ENCODE data around the gene ZC3H13. TPM values are rescaled to one million over a fixed set of nuclear protein-coding genes. Genes with fewer than 3 reads are reported as not detected.

ZC3H13 gene
- total RNA-seq, 1 donor from 2014 or later, result 60.7 TPM

DNA sequence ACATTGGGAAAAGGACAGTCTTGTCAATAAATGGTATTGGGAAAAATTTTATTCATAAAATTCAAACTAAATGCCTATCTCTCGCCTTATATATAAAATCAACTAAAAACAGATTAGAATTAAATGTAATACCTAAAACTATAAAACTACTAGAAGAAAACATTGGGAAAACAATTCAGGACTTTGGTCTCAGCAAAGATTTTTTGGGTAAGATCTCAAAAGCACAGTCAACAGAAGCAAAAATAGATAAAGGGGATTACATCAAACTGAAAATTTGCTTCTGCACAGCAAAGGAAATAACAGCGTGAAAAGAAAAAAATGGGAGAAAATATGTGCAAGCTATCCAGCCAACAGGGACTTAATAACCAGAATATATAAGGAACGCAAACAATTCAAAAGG is 24.3 kb upstream of the ZC3H13 start:
- H3K4me3 Mint-ChIP-seq, result no peak overlapping the region

DNA sequence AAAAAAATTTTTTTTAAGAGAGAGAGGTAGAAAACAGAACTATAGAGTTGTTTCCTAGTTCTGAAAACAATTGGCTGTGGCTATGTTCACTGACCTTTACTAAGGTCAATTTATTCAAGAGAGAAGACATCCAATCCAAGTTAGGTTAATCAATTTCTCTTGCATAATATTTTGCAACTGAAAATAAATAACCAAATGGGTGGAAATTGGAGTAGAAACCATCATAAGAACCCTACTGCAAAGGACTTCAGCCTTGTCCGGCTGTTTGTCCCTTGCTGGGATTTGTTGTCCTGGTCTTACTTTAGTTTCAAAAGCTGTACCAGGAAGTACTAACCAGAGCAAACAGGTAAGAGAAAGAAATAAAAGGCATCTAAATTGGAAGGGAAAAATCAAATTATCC is 23.3 kb upstream of the ZC3H13 start:
- H3K27ac Mint-ChIP-seq, result no peak overlapping the region
- TF ChIP-seq, protein P1, sequence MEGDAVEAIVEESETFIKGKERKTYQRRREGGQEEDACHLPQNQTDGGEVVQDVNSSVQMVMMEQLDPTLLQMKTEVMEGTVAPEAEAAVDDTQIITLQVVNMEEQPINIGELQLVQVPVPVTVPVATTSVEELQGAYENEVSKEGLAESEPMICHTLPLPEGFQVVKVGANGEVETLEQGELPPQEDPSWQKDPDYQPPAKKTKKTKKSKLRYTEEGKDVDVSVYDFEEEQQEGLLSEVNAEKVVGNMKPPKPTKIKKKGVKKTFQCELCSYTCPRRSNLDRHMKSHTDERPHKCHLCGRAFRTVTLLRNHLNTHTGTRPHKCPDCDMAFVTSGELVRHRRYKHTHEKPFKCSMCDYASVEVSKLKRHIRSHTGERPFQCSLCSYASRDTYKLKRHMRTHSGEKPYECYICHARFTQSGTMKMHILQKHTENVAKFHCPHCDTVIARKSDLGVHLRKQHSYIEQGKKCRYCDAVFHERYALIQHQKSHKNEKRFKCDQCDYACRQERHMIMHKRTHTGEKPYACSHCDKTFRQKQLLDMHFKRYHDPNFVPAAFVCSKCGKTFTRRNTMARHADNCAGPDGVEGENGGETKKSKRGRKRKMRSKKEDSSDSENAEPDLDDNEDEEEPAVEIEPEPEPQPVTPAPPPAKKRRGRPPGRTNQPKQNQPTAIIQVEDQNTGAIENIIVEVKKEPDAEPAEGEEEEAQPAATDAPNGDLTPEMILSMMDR (IDR thresholded peaks at IDR 0.05; ENCODE audit: unreplicated experiment), result no peak
- H3K9me3 Mint-ChIP-seq, result peaks cover 7% of the 10 kb centered on the region
- no peak for DNase-seq (ENCODE audit: low spot score in 2 of 2, unreplicated experiment in 2 of 2)
- H3K27me3 Mint-ChIP-seq (ENCODE audit: low read depth), result peaks cover 15% of the 10 kb centered on the region
- no peaks in the 10 kb centered on the region for H3K4me1 Mint-ChIP-seq
- H3K4me3 Mint-ChIP-seq, result no peak overlapping the region
- no peaks in the 10 kb centered on the region for H3K36me3 Mint-ChIP-seq

More for the DNA sequence above, 24.3 kb upstream of the ZC3H13 start:
- no peak overlapping the region for H3K27ac Mint-ChIP-seq
- TF ChIP-seq, protein P1 (IDR thresholded peaks at IDR 0.05; ENCODE audit: unreplicated experiment), result no peak
- H3K27me3 Mint-ChIP-seq (ENCODE audit: low read depth), result peaks cover 15% of the 10 kb centered on the region
- no peak for DNase-seq (ENCODE audit: low spot score in 2 of 2, unreplicated experiment in 2 of 2)
- H3K4me1 Mint-ChIP-seq, result no peaks in the 10 kb centered on the region
- H3K36me3 Mint-ChIP-seq, result no peaks in the 10 kb centered on the region
- peaks cover 7% of the 10 kb centered on the region for H3K9me3 Mint-ChIP-seq

DNA sequence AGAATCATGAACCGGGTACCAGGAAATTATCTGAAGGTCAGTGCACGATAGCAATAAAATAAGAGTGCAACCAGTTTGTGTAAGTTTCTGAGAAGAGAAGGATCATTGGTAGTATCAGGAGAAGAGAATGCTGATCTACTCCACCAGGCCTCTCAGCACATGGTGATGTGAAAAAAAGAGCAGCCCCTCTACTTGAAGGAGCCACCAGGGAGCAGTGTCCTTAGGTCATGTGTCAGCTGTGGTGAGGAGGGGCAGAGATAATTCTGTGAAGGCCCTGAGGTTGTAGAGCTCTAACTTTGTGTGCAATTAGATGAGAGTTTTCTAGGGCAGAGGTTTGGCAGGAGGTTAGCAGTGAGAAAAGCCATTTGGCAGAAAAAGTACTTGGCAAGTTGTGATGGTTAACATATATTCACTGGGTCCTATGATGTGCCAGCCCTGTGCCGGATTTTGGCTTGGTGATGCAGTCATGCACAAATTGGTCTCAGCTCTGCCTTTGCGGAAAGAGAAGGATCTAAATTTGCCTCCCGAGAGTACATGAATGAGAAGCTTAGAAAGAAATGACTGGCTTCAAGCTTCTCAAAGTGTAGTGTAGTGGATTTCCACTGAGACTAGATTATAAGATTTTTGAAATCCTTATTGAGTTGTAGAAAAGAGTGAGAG is 19.2 kb upstream of the ZC3H13 start:
- H3K4me1 Mint-ChIP-seq, result no peaks in the 10 kb centered on the region
- H3K9me3 Mint-ChIP-seq, result peaks cover 7% of the 10 kb centered on the region

DNA sequence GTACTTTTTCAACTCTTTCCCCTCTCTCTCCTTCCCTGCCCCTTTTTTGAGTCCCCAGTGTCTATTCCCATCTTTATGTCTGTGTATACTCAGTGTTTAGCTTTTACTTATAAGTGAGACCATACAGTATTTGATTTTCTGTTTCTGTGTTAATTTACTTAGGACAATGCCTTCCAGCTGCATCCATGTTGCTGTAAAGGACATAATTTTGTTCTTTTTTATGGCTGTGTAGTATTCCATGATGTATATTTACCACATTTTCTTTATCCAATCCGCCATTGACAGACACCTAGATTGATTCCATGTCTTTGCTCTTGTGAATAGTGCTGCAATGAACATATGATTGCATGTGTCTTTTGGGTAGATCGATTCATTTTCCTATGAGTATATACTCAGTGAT is 10.7 kb upstream of the ZC3H13 start:
- TF ChIP-seq, protein P1 (IDR thresholded peaks at IDR 0.05; ENCODE audit: unreplicated experiment), result no peak
- Mint-ChIP-seq H3K9me3 (peaks cover 4% of the 10 kb centered on the region), H3K27me3 (ENCODE audit: low read depth) (peaks cover 8% of the 10 kb centered on the region), H3K4me1 (no peaks in the 10 kb centered on the region), H3K4me3 (no peak overlapping the region), H3K36me3 (no peaks in the 10 kb centered on the region), H3K27ac (no peak overlapping the region)
- DNase-seq (ENCODE audit: low spot score in 2 of 2, unreplicated experiment in 2 of 2), result no peak

More for the DNA sequence above, 19.2 kb upstream of the ZC3H13 start:
- no peak overlapping the region for H3K4me3 Mint-ChIP-seq
- H3K27ac Mint-ChIP-seq, result no peak overlapping the region
- TF ChIP-seq, protein P1 (IDR thresholded peaks at IDR 0.05; ENCODE audit: unreplicated experiment), result no peak
- H3K27me3 Mint-ChIP-seq (ENCODE audit: low read depth), result peaks cover 18% of the 10 kb centered on the region
- no peaks in the 10 kb centered on the region for H3K36me3 Mint-ChIP-seq
- no peak for DNase-seq (ENCODE audit: low spot score in 2 of 2, unreplicated experiment in 2 of 2)

DNA sequence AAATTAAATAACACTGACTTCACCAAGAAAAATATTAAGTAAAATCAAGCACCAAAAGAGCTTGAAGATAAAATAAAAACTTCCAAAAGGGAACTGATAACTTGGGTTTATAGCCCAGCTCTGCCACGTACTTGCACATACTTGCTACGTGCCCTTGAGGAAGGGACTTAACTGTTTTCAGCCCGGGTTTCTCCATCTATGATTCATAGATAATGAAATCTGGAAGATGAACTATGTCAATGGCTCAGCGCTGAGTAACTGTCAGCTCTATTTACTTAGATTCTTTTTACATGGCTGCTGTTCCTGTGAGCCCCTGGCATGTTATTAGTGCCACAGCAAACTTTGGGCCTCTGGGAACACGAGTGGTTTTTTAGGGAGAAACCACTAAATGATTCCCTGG is 9.6 kb upstream of the ZC3H13 start:
- H3K4me3 Mint-ChIP-seq, result no peak overlapping the region
- peaks cover 8% of the 10 kb centered on the region for H3K27me3 Mint-ChIP-seq (ENCODE audit: low read depth)
- DNase-seq (ENCODE audit: low spot score in 2 of 2, unreplicated experiment in 2 of 2), result no peak
- H3K27ac Mint-ChIP-seq, result no peak overlapping the region
- peaks cover 4% of the 10 kb centered on the region for H3K9me3 Mint-ChIP-seq
- TF ChIP-seq, protein P1 (IDR thresholded peaks at IDR 0.05; ENCODE audit: unreplicated experiment), result no peak
- H3K4me1 Mint-ChIP-seq, result no peaks in the 10 kb centered on the region
- no peaks in the 10 kb centered on the region for H3K36me3 Mint-ChIP-seq
